Mucosa of gallbladder (tissue), 1 donor: ENCODE measurements around the gene UQCR11. TPM values are rescaled to one million over a fixed set of nuclear protein-coding genes. Genes with fewer than 3 reads are reported as not detected.
A peak's percentile ranks its signal among the peaks of the same experiment; 100 is the strongest.

Experiments used
- DNase-seq: peaks from one replicate; pipeline ENCODE4 v3.0.0-alpha.2; 2020; ENCODE audit warnings: low spot score
- total RNA-seq: library from RNA; stranded (reverse); gene quantifications from one replicate; pipeline ENCODE4 v1.2.1, GENCODE V29; 2021
- donor health status: DM: no; HTN: no; CAD: no.

The UQCR11 gene
- total RNA-seq, 1 donor from 2014 or later = 254 TPM

DNA sequence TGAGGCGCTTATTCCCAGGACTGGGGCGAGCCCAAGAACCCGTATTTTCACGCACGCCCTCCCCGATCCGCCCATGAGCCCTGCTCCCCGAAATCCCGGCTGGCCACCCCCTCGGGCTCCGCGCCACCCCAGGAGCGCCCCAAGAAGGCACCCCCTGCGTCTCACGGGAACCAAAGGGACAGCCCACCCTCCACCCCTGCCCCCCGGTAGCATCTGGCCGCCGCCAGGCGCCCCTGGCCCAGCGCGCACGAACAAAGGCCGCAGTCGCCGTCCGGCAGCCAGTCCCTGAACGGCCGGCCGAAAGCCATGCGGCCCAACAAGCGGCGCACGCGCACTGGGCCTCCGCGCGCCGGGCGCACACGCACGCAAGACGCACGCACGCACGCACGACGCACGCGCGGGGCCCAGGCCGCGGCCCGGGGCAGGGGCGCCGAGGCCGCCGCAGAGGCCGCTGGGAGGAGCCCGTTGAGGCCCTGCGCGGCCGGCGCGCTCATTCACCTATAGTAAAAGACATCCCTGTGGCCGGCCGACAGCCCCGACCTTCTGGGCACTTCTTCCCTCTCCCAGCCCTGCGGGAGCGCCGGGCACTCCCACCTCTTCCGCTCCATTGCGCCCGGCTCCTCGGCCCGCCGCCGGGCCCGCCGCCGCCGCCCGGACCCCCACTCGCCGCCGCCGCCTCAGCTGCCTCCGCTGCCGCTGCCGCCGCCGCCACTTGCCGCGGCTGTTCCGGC is 13.1 kb downstream of the UQCR11 start:
- DNase-seq = peak; percentile 86

DNA sequence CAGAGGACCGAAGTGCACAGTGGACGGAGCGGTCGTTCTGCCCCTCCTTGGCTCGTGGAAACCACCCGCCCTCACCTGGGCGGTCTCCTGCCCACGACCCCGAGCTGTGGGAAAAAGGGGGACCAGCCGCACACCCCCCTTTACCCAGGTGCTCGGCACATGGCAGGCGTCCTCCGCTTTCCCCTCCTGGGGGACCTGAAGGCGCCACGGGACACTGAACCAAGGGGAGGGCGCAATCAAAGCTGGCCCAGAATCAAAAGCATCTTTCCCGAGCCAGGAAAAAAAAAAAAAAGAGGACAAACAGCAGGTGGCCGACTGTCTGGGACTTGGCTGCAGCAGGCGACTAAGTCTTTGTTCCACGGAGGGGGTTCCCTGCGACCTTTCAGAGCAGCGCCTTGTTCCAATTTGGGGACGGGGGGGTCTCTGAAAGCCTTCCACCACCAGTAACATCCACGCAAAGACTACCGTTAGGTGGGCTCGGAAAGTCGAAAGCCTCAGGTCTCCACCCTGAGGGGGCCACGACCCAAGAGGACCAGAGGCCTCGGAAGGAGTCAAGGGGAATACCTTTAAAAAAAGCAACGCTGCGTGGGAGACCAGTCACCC is 13.7 kb downstream of the UQCR11 start:
- no peak for DNase-seq

DNA sequence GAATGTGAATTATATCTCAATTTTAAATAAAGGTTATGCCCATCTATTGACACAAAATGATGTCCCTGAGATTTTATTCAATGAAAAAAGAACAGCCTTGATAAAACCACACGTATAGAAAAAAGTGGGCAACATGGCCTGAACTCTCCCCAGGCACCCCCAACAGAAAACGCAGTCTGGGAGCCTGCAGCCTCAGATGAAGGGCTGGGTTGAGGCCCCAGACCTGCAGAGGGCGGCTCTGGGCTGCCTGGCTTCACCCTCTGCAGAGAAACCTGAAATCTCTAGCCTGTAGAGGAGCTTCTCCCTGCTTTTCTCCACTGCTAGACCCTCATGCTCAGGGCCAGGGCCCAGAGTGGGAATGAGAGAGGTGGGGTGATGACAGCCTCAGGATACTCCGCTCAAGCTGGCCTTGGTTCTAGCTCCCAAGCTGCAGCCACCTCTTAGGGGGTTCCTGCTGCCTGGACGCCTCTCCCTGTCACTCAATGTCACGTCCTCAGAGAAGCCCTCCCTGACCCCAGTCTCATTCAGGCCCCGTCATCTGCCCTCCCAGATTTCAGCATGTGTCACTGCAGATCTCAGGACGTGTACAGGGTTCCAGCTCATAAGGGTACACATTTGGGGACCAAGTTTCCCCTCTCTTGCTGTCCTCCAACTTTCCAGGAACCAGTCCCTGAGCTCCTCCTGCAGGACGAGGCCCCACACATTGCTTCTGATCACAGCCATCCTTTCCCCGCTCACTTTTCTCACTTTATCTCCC is 14.4 kb downstream of the UQCR11 start:
- DNase-seq = no peak

DNA sequence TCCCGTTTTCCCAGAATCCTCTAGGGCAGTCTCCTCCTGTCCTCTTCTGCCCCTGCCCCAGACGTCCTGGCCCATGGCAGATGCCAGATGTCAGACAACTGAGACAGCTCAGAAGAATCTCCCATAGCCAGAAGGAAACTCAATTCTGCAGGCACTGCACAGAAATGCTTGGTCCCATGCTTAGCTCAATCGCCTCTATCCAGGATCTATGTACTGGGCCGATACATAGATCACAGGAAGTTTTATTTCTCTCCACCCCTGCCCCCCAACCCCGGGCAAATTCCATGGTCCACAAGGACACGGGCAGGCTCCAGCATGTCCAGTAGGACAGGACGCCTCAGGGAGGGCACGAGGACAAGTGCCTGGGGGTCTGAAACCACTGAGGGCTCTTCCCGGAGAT is 17.4 kb downstream of the UQCR11 start:
- DNase-seq = no peak

DNA sequence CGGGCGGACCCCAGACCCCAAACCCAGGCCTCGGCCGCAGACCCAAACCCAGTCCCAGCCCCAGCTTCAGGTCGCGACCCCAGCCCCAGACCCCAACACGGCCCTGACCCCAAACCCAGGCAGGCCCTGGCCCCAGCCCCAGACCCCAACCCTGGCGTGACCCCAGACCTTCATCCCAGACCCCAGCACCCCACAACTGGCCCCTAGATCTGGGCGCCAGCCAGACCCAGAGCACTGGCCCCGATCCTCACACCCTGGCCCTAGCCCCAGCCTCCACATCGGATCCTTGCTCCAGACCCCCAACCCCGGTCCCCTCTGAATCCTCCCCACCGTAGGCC is 20.1 kb downstream of the UQCR11 start:
- DNase-seq = no peak

DNA sequence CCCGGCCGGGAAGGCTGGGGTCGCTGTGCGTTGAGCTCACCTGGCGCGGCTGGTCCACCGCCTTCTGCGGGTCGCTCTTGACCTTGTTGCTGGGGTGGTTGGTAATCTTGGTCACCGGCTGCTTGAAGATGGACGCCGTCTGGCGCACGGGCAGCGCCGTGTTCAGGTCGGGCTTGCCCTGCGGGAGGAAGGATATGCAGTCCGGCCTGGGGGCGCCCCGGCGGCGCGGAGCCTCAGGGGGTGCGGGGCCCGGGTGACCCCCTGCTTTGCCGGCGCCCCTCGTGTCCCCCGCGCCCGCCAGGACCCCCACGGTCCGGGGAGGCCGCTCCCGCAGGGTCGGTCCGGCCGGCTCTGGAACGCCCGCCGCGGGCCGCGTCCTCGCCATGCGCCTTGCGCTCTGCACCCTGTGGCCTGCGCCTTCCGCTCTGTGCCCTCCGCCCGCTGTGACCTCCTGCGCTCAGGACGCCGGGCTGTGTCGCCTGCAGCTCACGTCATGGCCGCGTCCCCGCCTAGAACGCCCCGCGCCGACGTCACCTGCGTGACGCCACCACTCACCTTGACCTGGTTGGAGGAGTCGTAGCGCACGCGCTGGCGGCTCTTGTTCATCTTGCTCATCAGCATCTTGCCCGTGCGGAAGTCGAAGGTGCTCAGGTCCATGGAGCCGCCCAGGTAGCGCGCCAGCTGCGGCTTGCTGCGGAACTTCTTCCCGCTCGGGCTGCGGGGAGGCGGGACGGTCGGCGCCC is 20.6 kb downstream of the UQCR11 start:
- DNase-seq = no peak

DNA sequence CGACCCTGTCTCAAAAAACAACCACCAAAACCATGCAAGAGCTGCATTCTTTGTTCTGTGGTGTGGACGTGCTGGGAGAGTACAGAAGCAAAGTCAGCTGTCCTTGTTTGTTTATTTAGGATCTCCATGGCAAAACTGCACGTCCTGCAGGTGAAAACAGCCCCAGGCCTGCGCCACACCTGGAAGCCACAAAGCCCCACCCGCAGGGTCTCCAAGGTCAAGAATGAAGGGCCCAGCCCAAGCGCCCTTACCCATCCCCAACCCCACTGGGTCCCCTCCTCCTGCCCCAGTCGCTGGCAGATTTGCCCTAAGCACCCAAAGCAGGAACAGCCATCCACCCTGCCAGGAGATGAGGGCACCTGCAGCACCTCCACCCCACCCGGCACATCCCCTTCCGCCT is 23.1 kb downstream of the UQCR11 start:
- DNase-seq = no peak

DNA sequence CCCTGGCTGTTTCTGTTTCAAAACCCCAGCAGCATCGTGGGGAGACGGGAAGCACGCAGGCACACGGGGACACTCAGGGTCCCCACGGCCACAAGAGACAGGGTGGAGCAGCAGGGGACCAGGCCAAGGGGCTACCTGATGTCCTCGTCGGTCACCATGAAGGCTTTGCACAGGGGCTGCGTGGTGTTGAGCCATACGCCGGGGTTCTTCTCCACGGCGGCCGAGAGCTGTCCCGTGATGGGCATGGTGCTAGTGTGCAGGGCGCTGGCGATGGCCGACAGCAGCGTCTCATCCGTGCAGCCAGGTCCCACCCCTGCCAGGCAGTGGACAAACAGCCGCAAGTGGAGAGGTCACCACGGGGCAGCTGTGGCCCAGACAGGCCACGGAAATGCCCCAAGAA is 24.3 kb downstream of the UQCR11 start:
- no peak for DNase-seq

DNA sequence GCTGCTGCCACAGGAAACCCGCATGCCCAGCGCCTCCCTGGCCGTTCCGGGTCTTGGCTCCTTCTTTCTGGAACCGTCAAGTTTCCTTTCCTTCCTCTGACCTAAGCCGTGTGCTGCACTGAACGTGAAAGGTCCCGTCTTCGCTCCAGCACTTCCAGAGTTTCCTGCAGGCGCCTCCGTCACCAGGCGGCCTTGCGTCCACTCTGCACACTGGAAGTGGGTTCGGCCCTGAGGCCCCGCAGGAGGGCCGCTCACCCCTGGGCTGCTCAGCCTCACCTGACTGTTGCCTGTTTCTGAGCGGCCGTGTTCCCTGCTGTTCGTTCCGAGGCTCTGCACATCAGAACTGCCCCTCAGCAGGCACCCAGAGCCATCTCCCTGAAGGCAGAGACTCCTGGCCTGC is 24.9 kb downstream of the UQCR11 start:
- no peak for DNase-seq

DNA sequence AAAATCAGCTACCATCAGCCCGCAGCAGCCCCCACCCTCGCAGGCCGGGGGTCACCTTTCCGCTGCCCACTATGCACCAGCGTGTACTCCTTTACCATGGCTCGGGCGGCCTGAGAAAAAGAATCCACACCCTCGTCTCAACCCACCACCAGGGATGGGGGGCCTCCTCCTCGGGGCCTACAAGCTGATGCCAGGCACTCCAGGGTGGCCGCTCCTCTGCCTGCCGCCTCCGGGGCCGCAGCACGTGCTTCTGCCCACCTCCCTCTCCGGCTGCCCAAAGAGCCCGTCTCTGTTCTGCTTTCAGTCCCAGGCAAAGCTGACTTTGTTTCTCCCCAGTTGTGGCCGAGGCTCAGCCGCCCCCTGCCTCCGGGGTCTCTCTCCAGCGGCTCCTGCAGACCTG is 26.0 kb downstream of the UQCR11 start:
- DNase-seq = no peak

DNA sequence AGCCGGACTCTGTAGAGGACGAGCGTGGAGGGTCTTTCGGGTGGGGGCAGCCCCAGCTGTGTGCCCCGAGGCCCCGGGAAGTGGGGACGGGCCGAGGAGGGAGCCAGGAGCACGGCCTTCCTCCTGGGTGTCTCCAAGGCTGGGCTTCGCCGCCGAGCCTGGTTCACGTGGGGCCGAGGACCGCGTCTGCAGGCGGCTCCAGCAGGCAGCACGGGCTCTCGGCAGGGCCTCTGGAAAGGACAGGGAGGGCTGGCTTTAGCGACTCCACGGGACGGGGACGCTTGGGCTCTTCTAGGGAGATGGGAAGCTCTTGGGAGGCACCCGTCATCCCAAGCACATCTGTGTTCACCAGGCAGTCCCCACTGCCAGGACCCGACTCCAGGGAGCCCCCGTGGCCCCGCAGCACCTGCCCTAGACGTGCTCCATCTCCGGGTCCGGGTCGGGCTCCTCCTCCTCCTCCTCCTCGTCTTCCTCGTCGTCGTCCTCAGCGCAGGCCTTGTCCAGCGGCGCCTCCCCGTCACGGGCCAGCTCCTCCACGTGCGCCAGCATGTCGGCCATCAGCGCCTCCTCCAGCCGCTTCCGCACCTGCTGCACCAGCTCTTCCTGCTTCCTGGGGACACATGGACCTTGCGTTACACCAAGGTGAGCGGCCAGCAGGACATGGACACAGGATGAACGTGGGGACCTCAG is 27.2 kb downstream of the UQCR11 start:
- DNase-seq = no peak

DNA sequence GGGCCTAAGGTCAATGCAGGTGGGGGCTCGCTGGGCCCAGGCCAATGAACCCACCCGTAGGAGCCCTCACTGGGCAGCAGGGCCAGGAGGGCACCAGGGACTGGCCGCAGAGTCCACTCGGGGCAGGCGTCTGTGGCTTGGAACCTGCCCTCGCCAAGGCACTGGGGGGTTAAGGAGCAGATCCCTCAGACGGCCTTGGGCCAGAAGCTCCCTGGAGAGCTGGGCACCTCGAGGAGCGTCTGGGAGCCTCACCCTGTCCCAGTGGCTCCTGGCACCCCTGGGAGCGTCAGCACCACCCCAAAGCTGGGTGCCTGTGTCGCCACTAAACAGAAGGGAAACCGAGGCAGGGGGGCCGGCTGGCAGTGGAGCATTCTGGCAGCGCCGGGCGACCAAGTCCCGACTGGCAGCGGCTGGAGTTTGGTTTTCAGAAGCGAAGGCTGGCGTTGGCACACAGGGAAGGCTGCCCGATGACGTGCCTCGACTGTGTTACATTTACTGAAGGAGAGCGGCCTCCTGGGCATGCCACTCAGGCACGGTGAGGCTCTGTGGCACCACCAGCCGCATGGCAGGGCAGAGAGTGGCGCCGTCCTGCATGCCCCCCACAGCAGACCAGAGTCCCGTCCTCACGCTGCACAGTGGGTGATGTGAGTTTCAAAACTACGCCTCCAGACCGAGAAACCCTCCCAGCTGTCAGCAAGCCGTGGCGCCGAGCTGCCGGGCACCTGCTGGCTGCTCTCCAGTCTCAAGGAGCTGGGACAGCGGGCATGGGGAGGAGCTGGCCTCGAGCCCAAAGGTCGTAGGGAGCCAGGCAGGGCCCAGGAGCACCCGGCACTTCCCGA is 28.0 kb downstream of the UQCR11 start:
- no peak for DNase-seq

DNA sequence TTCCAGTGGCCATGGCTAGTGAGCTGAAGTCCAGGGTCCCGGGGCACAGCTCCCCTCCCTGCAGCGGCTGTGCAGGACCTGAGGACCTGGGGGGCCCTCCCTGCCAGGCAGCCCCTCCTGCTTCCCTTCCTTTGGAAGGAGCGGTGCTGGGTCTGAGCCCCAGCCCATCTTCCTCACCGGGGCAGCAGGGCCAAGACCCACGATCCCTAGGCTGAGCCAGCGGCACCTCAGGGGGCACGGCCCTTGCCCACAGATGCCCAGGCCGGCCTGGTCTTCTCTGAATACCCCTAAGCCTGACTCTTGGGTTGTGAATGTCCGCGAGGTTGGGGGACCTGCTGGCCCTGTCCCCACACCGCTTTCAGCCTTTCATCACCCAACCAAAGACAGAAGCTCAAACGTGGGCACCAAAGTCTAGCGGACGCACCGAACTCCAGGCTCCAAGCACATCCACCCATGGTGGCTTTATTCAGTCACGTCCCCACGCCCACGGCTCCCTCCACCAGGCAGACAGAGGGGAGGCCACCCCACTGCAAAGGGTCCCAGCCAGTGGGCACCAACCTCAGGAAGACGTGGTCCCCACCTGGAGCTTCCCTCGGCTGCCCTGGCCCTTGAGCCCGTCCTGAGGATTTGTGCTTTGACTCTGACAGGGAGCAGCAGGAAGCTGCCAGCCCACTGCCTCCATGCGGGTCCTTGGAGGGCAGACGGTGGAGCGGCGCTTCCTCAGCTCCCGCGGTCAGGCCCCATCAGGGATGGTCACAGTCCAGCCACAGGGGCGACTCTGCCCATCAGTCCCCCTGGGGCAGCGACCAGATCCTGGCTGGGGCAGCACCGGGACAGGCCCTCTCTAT is 28.8 kb downstream of the UQCR11 start:
- DNase-seq = no peak

DNA sequence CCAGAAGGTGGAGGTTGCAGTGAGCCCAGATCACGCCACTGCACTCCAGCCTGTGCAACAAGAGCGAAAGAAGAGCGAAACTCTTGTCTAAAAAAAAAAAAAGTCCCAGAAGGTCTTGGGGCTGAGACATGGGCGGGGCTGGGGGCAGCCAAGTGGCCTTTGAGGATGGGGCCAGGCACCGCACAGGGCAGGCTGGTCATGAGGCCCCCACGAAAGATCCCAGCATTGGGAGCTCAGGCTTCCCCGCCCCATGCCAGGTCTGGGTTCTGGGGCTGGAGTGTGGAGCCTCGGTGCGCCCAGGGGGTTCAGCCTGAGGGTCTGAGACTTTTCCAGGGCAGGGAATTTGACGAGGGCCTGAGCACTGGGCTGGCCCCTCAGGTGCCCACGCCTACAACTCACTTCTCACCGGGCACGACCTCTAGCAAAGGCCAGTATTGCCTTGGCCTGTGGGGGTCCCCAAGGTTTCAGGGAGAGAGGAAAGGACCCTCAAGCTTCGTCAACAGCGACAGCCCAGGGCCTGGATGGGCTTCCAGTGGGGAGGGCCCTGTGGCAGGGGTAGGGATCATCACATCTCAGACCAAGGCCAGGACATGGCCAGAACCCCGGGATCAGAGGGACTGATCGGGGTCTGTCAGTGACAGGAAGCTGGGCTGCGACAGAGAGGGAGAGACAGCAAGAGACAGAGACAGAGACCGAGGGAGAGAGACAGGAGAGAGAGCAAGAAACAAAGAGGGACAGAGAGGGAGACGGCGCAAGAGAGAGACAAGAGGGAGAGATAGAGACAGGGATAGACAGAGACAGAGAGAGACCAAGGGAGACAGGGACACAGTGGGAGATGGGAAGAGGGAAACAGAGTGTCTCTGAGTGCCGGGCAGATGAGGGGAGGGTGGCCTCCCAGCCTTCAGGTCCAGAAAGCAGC is 29.7 kb downstream of the UQCR11 start:
- DNase-seq = no peak

DNA sequence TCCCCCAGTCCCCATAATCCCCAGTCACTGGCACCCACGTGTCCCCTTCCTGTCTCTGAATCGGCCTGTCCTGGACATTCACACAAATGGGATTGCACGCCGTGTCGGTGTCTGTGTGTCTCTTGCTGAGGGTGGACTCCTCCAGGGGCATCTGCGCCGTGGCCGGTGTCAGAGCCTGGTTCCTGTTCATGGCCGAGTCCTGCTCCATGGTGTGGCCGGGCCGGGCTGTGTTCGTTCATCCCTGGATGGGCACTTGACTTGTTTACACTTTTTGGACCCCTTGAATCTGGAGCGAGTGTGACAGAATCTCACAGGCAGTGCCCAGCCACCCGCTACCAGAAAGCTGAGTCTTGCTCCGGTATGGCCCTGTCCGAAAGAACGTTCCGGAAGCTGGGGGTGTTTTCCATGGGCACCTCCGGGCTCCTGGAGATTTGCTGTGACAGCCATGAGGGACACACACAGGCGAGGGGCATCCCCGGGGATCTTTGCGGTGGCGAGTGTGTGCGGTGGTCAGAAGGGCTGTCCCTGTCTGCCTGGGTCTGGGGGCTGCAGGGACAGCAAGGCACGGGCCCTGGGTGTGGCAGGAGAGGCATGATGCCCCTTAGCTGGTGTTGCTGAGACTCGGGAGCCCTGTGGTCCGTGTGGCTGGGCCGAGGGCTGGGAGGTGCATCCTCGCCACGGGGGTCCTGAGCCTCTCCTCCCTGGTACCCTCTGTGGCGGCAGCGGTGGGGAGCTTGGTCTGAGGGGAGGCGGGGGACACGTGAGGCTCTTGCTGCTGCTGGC is 30.7 kb downstream of the UQCR11 start:
- DNase-seq = no peak

DNA sequence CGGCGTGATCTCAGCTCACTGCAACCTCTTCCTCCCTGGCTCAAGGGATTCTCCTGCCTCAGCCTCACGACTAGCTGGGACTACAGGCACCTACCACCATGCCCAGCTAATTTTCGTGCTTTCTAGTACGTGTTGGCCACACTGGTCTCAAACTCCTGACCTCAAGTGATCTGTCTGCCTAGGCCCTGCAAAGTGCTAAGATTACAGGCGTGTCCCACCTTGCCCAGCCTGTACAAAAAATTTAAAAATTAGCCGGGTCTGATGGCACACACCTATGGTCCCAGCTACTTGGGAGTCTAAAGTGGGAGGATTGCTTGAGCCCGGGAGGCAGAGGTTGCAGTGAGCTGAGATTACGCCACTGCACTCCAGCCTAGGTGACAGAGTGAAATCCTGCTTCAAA is 32.5 kb downstream of the UQCR11 start:
- DNase-seq = no peak

DNA sequence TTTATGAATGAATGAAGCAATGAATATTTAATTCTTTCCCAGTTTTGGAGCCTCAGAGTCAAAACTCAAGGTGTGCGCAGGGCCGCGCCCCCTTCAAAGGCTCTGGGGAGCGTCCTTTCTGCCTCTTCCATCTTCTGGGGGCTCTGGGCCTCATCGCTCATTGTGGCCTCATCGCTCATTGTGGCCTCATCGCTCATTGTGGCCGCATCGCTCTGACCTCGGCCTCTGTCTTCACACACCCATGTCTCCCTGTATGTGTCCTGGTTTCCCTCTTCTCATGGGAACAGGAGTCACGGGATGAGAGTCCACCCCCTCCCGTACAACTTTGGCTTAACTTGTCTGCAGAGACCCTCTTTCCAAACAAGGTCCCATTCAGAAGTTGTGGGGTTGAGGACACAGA is 33.9 kb downstream of the UQCR11 start:
- no peak for DNase-seq

DNA sequence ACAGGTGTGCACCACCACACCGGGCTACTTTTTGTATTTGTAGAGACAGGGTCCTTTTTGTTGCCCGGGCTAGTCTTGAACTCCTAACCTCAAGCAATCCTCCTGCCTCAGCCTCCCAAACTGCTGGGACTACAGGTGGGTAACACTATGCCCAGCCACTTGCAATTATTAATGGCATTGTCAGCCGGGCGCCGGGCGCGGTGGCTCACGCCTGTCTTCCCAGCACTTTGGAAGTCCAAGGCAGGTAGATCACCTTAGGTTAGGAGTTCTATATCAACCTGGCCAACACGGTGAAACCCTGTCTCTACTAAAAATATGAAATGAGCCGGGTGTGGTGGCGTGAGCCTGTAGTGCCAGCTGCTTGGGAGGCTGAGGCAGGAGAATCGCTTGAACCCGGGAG is 34.4 kb downstream of the UQCR11 start:
- DNase-seq = no peak
